ENCODE results near the gene MAP3K2.

The MAP3K2 gene, protein sequence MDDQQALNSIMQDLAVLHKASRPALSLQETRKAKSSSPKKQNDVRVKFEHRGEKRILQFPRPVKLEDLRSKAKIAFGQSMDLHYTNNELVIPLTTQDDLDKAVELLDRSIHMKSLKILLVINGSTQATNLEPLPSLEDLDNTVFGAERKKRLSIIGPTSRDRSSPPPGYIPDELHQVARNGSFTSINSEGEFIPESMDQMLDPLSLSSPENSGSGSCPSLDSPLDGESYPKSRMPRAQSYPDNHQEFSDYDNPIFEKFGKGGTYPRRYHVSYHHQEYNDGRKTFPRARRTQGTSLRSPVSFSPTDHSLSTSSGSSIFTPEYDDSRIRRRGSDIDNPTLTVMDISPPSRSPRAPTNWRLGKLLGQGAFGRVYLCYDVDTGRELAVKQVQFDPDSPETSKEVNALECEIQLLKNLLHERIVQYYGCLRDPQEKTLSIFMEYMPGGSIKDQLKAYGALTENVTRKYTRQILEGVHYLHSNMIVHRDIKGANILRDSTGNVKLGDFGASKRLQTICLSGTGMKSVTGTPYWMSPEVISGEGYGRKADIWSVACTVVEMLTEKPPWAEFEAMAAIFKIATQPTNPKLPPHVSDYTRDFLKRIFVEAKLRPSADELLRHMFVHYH

DNA sequence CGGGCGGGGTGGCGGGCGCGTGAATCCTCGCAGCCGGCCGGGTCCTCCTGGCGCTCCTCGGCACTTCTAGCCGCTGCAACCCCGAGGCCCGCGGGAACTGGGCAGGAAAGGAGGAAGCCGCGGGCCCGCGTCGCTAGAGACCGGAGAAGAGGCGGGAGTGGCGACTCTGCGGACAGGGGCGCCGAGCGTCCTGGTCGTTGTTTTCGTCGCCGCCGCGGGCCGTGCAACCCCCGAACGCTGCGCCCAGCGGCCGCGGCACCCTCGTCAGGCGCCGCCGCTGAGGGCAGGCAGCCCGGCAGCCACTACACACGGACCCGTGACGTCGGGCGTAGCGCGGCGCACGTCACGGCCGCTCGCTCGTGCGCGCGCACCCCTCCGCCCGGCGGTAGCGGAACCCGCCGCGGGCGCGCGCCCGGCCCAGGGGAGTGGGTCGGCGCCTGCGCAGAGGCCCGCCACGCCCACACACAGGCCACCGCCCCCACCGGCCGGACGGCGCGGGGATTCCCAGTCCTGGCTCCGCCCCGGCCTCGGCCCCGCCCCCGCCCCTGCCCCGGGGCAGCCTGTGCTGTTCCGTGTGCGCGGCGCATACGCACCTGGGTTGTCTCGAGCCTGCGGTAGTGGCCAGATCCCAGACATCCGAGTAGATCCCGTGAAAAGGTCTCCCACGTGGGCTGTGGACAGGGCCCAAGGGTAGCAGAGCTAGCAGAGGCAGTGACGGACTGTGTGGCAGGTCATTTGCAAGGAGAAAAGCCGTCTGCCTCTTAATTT is at the start of gene MAP3K2:
TSS of gene MAP3K2 (minus strand) at position 321 of the 768 bp plus-strand sequence. CDS start 44,846 bp downstream, outside the sequence.
- no peak for DNase-seq

DNA sequence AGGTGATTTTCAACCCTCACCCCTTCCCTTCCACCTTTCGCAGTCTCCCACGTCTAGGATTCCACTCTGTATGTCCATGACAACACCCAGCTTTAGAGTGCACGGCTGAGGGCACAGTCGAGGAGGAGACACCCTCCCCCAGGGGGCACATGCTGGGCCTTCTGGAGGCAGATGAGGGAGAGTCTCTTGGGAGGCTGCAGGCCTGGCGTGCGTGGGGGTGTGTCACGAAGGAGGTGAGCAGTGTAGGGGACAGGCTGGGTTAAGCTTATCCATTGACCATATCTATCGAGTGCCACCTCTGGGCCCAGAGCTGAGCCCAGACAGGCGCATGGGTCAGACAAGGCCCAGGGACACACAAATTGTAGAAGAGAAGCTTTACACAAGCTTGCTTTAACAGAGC is 49.3 kb upstream of the MAP3K2 start:
- DNase-seq = no peak

DNA sequence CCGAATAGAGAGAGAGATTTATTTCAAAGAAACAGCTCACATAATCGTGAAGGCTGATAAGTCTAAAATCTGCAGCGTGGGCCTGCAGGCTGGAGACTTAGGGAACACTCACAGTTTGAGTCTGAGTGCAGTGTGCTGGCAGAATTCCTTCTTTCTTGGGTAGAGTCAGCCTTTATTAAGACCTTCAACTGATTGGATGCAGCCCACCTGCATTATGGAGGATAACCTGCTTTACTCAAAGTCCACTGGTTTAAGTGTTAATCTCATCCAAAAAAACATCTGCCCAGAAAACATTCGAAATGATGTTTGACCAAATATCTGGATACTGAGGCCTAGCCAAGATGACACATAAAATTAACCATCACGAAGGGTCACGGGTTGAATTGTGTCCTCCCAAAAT is 46.7 kb upstream of the MAP3K2 start:
- DNase-seq = no peak

DNA sequence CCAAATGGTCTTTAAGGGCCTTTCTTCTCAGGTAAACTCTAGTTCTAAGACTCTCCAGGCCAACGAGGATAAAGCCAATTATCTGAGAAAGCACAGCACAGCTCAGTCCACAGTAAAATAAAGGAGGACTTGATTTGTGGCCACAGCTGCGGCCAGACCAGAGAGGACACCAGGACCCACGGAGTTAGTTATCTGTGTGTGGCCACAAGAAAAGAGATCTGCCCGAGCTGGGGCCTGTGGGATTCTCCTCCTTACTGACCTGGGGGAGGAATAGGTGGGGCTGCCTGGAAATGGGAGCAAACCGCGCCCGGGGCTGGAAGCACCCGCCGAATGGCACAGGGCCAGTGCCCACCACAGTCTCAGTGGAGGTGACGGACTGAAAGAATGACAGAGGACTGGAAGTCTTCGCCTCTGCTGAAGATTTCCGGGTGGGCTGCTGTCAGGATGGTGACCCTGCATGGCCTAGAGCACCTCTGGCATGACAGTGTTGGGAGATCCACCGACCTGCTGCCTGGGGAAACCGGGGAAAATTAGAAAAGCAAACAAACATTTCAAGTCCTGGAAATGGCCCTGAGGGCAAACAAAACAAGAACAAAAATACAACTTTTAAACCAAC is 43.7 kb upstream of the MAP3K2 start:
- no peak for DNase-seq

DNA sequence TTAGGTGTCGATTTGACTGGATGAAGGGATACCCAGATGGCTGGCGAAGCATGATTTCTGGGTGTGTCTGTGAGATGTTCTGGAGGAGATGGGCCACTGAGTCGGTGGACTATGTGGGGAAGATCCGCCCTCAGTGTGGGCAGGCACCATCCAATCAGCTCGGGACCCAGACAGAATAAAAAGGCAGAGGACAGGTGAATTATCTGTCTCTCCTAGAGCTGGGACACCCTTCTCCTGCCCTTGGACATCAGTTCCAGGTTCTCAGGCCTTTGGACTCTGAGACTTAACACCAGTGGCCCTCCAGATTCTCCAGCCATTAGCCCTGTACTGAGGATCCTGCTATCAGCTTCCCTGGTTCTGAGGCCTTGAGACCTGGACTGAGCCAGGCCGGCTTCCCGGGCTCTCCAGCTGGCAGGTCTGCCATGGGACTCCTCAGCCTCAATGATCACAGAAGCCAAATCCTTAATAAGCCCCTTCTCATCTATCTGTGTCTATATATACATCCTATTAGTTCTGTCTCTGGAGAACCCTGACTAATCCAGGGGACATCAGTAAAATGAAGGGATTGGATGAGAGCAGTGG is 42.2 kb upstream of the MAP3K2 start:
- no peak for DNase-seq

DNA sequence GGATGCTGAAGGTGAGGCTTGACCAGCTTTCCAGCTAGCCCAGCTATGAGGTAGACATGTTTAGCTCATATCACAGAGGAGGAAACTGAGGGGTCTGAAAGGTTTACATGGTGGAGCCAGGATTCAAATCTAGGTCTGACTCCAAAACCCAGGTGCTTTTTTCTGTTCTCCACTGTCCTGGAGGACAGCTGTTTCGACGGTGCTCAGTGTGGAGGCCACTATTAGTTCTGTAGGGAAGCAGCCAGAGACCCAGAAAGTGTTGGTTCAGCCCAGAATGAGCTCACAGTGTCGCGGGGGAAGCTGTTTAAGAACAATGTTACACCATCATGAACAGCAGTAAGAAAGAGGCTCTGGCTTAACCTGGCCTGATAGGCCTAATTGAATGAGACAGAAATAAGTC is 41.5 kb upstream of the MAP3K2 start:
- DNase-seq = no peak

DNA sequence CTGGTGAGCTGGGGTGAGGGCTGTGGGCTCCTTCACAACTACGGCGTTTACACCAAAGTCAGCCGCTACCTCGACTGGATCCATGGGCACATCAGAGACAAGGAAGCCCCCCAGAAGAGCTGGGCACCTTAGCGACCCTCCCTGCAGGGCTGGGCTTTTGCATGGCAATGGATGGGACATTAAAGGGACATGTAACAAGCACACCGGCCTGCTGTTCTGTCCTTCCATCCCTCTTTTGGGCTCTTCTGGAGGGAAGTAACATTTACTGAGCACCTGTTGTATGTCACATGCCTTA is 41.0 kb upstream of the MAP3K2 start:
- DNase-seq = no peak

DNA sequence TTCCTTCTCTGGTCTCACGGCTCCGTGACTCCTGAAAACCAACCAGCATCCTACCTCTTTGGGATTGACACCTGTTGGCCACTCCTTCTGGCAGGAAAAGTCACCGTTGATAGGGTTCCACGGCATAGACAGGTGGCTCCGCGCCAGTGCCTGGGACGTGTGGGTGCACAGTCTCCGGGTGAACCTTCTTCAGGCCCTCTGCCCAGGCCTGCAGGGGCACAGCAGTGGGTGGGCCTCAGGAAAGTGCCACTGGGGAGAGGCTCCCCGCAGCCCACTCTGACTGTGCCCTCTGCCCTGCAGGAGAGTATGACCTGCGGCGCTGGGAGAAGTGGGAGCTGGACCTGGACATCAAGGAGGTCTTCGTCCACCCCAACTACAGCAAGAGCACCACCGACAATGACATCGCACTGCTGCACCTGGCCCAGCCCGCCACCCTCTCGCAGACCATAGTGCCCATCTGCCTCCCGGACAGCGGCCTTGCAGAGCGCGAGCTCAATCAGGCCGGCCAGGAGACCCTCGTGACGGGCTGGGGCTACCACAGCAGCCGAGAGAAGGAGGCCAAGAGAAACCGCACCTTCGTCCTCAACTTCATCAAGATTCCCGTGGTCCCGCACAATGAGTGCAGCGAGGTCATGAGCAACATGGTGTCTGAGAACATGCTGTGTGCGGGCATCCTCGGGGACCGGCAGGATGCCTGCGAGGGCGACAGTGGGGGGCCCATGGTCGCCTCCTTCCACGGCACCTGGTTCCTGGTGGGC is 40.5 kb upstream of the MAP3K2 start:
- DNase-seq = no peak

DNA sequence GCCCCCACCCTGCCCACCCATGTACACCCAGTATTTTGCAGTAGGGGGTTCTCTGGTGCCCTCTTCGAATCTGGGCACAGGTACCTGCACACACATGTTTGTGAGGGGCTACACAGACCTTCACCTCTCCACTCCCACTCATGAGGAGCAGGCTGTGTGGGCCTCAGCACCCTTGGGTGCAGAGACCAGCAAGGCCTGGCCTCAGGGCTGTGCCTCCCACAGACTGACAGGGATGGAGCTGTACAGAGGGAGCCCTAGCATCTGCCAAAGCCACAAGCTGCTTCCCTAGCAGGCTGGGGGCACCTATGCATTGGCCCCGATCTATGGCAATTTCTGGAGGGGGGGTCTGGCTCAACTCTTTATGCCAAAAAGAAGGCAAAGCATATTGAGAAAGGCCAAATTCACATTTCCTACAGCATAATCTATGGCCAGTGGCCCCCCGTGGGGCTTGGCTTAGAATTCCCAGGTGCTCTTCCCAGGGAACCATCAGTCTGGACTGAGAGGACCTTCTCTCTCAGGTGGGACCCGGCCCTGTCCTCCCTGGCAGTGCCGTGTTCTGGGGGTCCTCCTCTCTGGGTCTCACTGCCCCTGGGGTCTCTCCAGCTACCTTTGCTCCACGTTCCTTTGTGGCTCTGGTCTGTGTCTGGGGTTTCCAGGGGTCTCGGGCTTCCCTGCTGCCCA is 39.7 kb upstream of the MAP3K2 start:
- DNase-seq = no peak

DNA sequence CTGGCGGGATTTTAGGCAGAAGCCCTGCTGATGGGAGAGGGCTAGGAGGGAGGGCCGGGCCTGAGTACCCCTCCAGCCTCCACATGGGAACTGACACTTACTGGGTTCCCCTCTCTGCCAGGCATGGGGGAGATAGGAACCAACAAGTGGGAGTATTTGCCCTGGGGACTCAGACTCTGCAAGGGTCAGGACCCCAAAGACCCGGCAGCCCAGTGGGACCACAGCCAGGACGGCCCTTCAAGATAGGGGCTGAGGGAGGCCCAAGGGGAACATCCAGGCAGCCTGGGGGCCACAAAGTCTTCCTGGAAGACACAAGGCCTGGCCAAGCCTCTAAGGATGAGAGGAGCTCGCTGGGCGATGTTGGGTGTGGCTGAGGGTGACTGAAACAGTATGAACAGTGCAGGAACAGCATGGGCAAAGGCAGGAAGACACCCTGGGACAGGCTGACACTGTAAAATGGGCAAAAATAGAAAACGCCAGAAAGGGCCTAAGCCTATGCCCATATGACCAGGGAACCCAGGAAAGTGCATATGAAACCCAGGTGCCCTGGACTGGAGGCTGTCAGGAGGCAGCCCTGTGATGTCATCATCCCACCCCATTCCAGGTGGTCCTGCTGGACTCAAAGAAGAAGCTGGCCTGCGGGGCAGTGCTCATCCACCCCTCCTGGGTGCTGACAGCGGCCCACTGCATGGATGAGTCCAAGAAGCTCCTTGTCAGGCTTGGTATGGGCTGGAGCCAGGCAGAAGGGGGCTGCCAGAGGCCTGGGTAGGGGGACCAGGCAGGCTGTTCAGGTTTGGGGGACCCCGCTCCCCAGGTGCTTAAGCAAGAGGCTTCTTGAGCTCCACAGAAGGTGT is 39.0 kb upstream of the MAP3K2 start:
- DNase-seq = no peak

DNA sequence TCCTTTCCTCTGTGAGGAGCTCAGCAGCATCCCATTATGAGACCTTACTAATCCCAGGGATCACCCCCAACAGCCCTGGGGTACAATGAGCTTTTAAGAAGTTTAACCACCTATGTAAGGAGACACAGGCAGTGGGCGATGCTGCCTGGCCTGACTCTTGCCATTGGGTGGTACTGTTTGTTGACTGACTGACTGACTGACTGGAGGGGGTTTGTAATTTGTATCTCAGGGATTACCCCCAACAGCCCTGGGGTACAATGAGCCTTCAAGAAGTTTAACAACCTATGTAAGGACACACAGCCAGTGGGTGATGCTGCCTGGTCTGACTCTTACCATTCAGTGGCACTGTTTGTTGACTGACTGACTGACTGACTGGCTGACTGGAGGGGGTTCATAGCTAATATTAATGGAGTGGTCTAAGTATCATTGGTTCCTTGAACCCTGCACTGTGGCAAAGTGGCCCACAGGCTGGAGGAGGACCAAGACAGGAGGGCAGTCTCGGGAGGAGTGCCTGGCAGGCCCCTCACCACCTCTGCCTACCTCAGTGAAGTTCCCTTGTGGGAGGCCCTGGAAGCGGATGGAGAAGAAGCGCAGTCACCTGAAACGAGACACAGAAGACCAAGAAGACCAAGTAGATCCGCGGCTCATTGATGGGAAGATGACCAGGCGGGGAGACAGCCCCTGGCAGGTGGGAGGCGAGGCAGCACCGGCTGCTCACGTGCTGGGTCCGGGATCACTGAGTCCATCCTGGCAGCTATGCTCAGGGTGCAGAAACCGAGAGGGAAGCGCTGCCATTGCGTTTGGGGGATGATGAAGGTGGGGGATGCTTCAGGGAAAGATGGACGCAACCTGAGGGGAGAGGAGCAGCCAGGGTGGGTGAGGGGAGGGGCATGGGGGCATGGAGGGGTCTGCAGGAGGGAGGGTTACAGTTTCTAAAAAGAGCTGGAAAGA is 38.0 kb upstream of the MAP3K2 start:
- DNase-seq = no peak

DNA sequence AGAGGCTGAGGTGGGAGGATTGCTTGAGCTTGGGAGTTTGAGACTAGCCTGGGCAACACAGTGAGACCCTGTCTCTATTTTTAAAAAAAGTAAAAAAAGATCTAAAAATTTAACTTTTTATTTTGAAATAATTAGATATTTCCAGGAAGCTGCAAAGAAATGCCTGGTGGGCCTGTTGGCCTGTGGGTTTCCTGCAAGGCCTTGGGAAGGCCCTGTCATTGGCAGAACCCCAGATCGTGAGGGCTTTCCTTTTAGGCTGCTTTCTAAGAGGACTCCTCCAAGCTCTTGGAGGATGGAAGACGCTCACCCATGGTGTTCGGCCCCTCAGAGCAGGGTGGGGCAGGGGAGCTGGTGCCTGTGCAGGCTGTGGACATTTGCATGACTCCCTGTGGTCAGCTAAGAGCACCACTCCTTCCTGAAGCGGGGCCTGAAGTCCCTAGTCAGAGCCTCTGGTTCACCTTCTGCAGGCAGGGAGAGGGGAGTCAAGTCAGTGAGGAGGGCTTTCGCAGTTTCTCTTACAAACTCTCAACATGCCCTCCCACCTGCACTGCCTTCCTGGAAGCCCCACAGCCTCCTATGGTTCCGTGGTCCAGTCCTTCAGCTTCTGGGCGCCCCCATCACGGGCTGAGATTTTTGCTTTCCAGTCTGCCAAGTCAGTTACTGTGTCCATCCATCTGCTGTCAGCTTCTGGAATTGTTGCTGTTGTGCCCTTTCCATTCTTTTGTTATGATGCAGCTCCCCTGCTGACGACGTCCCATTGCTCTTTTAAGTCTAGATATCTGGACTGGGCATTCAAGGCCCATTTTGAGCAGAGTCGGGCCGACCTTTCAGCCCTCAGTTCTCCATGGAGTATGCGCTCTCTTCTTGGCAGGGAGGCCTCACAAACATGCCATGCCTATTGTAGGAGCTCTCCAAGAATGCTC is 37.1 kb upstream of the MAP3K2 start:
- DNase-seq = no peak

DNA sequence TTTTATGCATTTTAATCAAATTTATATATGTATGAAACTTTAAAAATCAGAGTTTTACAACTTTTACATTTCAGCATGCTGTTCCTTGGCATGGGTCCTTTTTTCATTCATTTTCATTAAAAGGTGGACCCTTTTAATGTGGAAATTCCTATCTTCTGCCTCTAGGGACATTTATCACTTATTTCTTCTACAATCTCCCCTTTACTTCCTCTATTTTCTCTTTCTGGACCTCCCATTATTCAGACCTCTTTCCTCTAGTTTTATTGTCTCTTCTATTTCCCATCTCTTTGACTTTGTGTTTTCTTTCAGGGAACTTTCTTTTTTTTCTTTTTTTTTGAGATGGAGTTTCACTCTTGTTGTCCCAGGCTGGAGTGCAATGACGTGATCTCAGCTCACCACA is 36.1 kb upstream of the MAP3K2 start:
- no peak for DNase-seq

DNA sequence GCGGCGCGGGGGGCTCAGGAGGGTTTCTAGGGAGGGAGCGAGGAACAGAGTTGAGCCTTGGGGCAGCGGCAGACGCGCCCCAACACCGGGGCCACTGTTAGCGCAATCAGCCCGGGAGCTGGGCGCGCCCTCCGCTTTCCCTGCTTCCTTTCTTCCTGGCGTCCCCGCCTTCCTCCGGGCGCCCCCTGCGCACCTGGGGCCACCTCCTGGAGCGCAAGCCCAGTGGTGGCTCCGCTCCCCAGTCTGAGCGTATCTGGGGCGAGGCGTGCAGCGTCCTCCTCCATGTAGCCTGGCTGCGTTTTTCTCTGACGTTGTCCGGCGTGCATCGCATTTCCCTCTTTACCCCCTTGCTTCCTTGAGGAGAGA is 35.7 kb upstream of the MAP3K2 start:
- DNase-seq = no peak

DNA sequence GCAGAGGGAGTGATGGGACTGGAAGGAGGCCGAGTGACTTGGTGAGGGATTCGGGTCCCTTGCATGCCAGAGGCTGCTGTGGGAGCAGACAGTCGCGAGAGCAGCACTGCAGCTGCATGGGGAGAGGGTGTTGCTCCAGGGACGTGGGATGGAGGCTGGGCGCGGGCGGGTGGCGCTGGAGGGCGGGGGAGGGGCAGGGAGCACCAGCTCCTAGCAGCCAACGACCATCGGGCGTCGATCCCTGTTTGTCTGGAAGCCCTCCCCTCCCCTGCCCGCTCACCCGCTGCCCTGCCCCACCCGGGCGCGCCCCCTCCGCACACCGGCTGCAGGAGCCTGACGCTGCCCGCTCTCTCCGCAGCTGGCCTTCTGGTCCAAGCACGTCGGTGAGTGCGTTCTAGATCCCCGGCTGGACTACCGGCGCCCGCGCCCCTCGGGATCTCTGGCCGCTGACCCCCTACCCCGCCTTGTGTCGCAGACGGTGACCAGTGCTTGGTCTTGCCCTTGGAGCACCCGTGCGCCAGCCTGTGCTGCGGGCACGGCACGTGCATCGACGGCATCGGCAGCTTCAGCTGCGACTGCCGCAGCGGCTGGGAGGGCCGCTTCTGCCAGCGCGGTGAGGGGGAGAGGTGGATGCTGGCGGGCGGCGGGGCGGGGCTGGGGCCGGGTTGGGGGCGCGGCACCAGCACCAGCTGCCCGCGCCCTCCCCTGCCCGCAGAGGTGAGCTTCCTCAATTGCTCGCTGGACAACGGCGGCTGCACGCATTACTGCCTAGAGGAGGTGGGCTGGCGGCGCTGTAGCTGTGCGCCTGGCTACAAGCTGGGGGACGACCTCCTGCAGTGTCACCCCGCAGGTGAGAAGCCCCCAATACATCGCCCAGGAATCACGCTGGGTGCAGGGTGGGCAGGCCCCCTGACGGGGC is 35.0 kb upstream of the MAP3K2 start:
- DNase-seq = no peak

DNA sequence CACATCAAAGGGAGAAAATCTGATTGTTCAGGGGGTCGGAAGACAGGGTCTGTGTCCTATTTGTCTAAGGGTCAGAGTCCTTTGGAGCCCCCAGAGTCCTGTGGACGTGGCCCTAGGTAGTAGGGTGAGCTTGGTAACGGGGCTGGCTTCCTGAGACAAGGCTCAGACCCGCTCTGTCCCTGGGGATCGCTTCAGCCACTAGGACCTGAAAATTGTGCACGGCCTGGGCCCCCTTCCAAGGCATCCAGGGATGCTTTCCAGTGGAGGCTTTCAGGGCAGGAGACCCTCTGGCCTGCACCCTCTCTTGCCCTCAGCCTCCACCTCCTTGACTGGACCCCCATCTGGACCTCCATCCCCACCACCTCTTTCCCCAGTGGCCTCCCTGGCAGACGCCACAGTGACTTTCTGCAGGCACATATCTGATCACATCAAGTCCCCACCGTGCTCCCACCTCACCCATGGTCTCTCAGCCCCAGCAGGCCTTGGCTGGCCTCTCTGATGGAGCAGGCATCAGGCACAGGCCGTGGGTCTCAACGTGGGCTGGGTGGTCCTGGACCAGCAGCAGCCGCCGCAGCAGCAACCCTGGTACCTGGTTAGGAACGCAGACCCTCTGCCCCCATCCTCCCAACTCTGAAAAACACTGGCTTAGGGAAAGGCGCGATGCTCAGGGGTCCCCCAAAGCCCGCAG is 34.2 kb upstream of the MAP3K2 start:
- no peak for DNase-seq
